Liver (tissue), 9 donors: ENCODE measurements around the gene PRKN. TPM values are rescaled to one million over a fixed set of nuclear protein-coding genes. Genes with fewer than 3 reads are reported as not detected.

Source experiments
- DNase-seq: peaks from one replicate; pipeline ENCODE4 v3.0.0-alpha.2; 2017; ENCODE audit warnings: low spot score
- H3K27ac ChIP-seq, 2 donors: one replicate each; pipeline ENCODE4 v1.7.0; 2013; ENCODE audit warnings: inconsistent platforms in 2 of 2, low read length in 2 of 2, control low read depth in 1 of 2, low read depth in 1 of 2, mild to moderate bottlenecking in 1 of 2
- H3K27me3 ChIP-seq, 4 donors: one replicate each; pipeline versions ENCODE4 v1.6.1 to v1.7.0; 2013; ENCODE audit warnings: low read length in 3 of 4, inconsistent platforms in 1 of 4, mild to moderate bottlenecking in 1 of 4, moderate library complexity in 1 of 4; ENCODE audit not compliant: control insufficient read depth in 4 of 4, insufficient read depth in 4 of 4
- H3K36me3 ChIP-seq, 4 donors: one replicate each; pipeline versions ENCODE4 v1.6.1 to v1.7.0; 2013; ENCODE audit warnings: low read length in 3 of 4, mild to moderate bottlenecking in 3 of 4, low read depth in 1 of 4, moderate library complexity in 1 of 4; ENCODE audit not compliant: control insufficient read depth in 4 of 4, insufficient read depth in 3 of 4
- H3K4me1 ChIP-seq, 4 donors: one replicate each; pipeline versions ENCODE4 v1.6.1 to v1.7.0; 2013; ENCODE audit warnings: low read length in 3 of 4, mild to moderate bottlenecking in 3 of 4, moderate library complexity in 1 of 4; ENCODE audit not compliant: control insufficient read depth in 4 of 4, insufficient read depth in 4 of 4
- H3K4me3 ChIP-seq, 3 donors: one replicate each; pipeline versions ENCODE4 v1.6.1 to v1.7.0; 2013; ENCODE audit warnings: low read length in 3 of 3, control low read depth in 1 of 3, low read depth in 1 of 3, mild to moderate bottlenecking in 1 of 3
- H3K9ac ChIP-seq, 2 donors: one replicate each; pipeline ENCODE4 v1.7.0; 2013; ENCODE audit warnings: low read length in 2 of 2, mild to moderate bottlenecking in 2 of 2, moderate library complexity in 2 of 2, control low read depth in 1 of 2, low read depth in 1 of 2
- H3K9me3 ChIP-seq, 4 donors: one replicate each; pipeline versions ENCODE4 v1.6.1 to v1.7.0; 2013; ENCODE audit warnings: low read length in 3 of 4; ENCODE audit not compliant: control insufficient read depth in 4 of 4
- ATF3 ChIP-seq: IDR thresholded peaks from 2 replicates; pipeline ENCODE4 v1.6.1; 2016; ENCODE audit warnings: antibody characterized with exemption
- EGR1 ChIP-seq, 2 donors: IDR thresholded peaks; 2 replicates each; pipeline ENCODE4 v1.6.1; 2016 to 2018; ENCODE audit warnings: antibody characterized with exemption in 2 of 2, low read depth in 2 of 2
- FOXA1 ChIP-seq: IDR thresholded peaks from 2 replicates; pipeline ENCODE4 v1.6.1; 2016; ENCODE audit warnings: antibody characterized with exemption
- FOXA2 ChIP-seq: IDR thresholded peaks from 2 replicates; pipeline ENCODE4 v1.6.1; 2016; ENCODE audit warnings: antibody characterized with exemption
- GABPA ChIP-seq, 2 donors: IDR thresholded peaks in 1 of 2; conservative IDR thresholded peaks in 1 of 2; 2 replicates each; pipeline ENCODE4 v1.6.1; 2016; ENCODE audit warnings: antibody characterized with exemption in 2 of 2, mild to moderate bottlenecking in 1 of 2, moderate library complexity in 1 of 2
- HNF4A ChIP-seq, 2 donors: conservative IDR thresholded peaks; 2 replicates each; pipeline ENCODE4 v1.6.1; 2016; ENCODE audit warnings: antibody characterized with exemption in 2 of 2, mild to moderate bottlenecking in 2 of 2
- HNF4G ChIP-seq: IDR thresholded peaks from 2 replicates; pipeline ENCODE4 v1.6.1; 2016; ENCODE audit warnings: antibody characterized with exemption
- MAX ChIP-seq: IDR thresholded peaks from 2 replicates; pipeline ENCODE4 v1.6.1; 2016; ENCODE audit warnings: antibody characterized with exemption
- NR2F2 ChIP-seq: IDR thresholded peaks from 2 replicates; pipeline ENCODE4 v1.6.1; 2016; ENCODE audit warnings: antibody characterized with exemption
- RAD21 ChIP-seq, 2 donors: IDR thresholded peaks; 2 replicates each; pipeline ENCODE4 v1.6.1; 2016; ENCODE audit warnings: antibody characterized with exemption in 2 of 2, mild to moderate bottlenecking in 2 of 2
- RXRA ChIP-seq, 2 donors: IDR thresholded peaks; 2 replicates each; pipeline ENCODE4 v1.6.1; 2017 to 2018; ENCODE audit warnings: antibody characterized with exemption in 2 of 2, mild to moderate bottlenecking in 1 of 2
- SP1 ChIP-seq: IDR thresholded peaks from 2 replicates; pipeline ENCODE4 v1.6.1; 2018; ENCODE audit warnings: antibody characterized with exemption, mild to moderate bottlenecking
- TAF1 ChIP-seq: conservative IDR thresholded peaks from 2 replicates; pipeline ENCODE4 v1.6.1; 2016; ENCODE audit warnings: antibody characterized with exemption, mild to moderate bottlenecking
- YY1 ChIP-seq: IDR thresholded peaks from 2 replicates; pipeline ENCODE4 v1.6.1; 2016; ENCODE audit warnings: antibody characterized with exemption, mild to moderate bottlenecking
- WGBS: extraction: QIAGEN DNeasy Blood & Tissue Kit; methylation state at CpG from one replicate; pipeline ENCODE4 v1.1.7; 2013; 5-methylcytosine and 5-hydroxymethylcytosine counted together
- polyA plus RNA-seq, 2 donors: library from polyadenylated mRNA; stranded (reverse) in 1 of 2; unstranded in 1 of 2; fragments of 200-250 nt in 1 of 2; fragments of >200 nt in 1 of 2; fragmentation: Nextera tagmentation in 1 of 2; extraction: Ambion mirVana in 1 of 2; gene quantifications; one replicate each; pipeline versions ENCODE4 v1.2.1 to v1.2.3, GENCODE V29; 2013 to 2015
- total RNA-seq, 2 donors: library from RNA; depleted of rRNA; stranded (reverse); fragments of >200 nt; gene quantifications; one replicate each; pipeline ENCODE4 v1.2.3, GENCODE V29; 2014
- TF ChIP-seq, protein P1 (sequence below): IDR thresholded peaks from 2 replicates; pipeline ENCODE4 v1.6.1; 2016; ENCODE audit warnings: antibody characterized with exemption
- TF ChIP-seq, protein P2 (sequence below): fragments of 150-350 bp; IDR thresholded peaks from 2 replicates; pipeline ENCODE4 v1.5.1; 2017; ENCODE audit warnings: improper control_type of control experiment, low read depth, low read length; ENCODE audit not compliant: missing input control
- donor health status: healthy.
- donor health status: healthy.
- donor health status: healthy.
- donor health status: healthy.
- donor health status: healthy.

The PRKN gene
- total and polyA plus RNA-seq, 4 donors: 0.47 to 4.1 (median 3.2) TPM

DNA sequence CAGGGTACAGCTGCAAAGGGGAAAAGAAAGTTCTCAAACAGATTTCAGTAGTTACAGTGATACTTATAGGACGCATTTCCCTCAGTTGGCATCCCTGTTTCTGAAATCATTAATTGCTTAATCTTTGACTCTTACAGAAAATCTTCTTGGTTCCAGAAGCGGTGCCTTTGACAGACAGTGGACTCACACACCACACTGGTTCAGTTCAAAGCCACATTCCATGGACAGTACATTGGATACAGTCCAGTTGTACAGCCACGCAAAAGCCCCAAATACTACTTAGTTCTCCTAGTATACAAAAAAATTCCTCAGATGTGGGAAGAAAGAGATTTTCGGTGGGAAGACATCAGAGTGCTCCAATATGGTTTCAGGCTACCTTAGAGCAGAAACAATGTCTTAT is 460.4 kb downstream of the PRKN start (continued):
- TF ChIP-seq, protein P1, sequence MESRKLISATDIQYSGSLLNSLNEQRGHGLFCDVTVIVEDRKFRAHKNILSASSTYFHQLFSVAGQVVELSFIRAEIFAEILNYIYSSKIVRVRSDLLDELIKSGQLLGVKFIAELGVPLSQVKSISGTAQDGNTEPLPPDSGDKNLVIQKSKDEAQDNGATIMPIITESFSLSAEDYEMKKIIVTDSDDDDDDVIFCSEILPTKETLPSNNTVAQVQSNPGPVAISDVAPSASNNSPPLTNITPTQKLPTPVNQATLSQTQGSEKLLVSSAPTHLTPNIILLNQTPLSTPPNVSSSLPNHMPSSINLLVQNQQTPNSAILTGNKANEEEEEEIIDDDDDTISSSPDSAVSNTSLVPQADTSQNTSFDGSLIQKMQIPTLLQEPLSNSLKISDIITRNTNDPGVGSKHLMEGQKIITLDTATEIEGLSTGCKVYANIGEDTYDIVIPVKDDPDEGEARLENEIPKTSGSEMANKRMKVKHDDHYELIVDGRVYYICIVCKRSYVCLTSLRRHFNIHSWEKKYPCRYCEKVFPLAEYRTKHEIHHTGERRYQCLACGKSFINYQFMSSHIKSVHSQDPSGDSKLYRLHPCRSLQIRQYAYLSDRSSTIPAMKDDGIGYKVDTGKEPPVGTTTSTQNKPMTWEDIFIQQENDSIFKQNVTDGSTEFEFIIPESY: no peak
- TF ChIP-seq GABPA (IDR thresholded peaks at IDR 0.05 in 1 of 2, conservative IDR thresholded peaks at IDR 0.05 in 1 of 2) (no peak), FOXA1 (no peak), RAD21 (IDR thresholded peaks at IDR 0.05) (no peak), YY1 (no peak), SP1 (no peak), MAX (no peak), EGR1 (IDR thresholded peaks at IDR 0.05; ENCODE audit: low read depth in 2 of 2) (no peak), TAF1 (no peak), RXRA (IDR thresholded peaks at IDR 0.05) (no peak), HNF4G (no peak), FOXA2 (no peak), ATF3 (no peak)

DNA sequence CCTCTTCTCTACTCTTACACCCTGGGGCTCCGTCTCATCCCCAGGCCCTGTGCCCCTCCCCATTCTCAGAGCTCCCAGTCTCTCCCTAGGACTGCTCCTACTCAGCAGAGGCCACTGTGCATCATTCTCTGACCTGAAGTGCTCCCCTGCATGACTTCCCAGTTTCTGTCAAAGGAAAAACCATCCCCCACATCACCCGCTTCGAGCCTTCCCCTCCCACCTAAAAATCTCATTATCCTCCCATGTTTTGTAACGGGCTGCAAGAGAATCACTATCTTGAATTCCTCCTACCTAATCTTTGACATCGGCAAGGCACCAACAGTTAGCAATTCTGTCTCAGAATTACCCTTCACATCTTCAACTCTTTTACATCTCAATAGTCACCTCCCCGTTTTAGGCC is 463.0 kb downstream of the PRKN start:
- no peaks in the 10 kb centered on the region for H3K9me3 ChIP-seq
- H3K9ac ChIP-seq: no peak overlapping the region
- H3K27me3 ChIP-seq: no peaks in the 10 kb centered on the region
- 93% methylated on average over 6 of the region's 6 CpGs for WGBS
- DNase-seq: no peak
- H3K27ac ChIP-seq: no peak overlapping the region
- H3K36me3 ChIP-seq: no peaks in the 10 kb centered on the region
- no peaks in the 10 kb centered on the region for H3K4me1 ChIP-seq
- no peak overlapping the region for H3K4me3 ChIP-seq
- TF ChIP-seq, protein P1: no peak
- TF ChIP-seq YY1 (no peak), RXRA (IDR thresholded peaks at IDR 0.05) (no peak), GABPA (IDR thresholded peaks at IDR 0.05 in 1 of 2, conservative IDR thresholded peaks at IDR 0.05 in 1 of 2) (no peak), MAX (no peak), NR2F2 (no peak), RAD21 (IDR thresholded peaks at IDR 0.05) (no peak), EGR1 (IDR thresholded peaks at IDR 0.05; ENCODE audit: low read depth in 2 of 2) (no peak), FOXA1 (no peak), HNF4A (conservative IDR thresholded peaks at IDR 0.05) (no peak)
- TF ChIP-seq, protein P2, sequence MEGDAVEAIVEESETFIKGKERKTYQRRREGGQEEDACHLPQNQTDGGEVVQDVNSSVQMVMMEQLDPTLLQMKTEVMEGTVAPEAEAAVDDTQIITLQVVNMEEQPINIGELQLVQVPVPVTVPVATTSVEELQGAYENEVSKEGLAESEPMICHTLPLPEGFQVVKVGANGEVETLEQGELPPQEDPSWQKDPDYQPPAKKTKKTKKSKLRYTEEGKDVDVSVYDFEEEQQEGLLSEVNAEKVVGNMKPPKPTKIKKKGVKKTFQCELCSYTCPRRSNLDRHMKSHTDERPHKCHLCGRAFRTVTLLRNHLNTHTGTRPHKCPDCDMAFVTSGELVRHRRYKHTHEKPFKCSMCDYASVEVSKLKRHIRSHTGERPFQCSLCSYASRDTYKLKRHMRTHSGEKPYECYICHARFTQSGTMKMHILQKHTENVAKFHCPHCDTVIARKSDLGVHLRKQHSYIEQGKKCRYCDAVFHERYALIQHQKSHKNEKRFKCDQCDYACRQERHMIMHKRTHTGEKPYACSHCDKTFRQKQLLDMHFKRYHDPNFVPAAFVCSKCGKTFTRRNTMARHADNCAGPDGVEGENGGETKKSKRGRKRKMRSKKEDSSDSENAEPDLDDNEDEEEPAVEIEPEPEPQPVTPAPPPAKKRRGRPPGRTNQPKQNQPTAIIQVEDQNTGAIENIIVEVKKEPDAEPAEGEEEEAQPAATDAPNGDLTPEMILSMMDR: no peak
